Embryonic facial prominence (tissue), 1 donor: ENCODE data around the gene FANCI.

Experiments used
- DNase-seq: peaks from one replicate; pipeline ENCODE4 v3.0.0-alpha.2; 2016; ENCODE audit errors: extremely low spot score

FANCI gene

GRCh38 chr15:89307046-89307587, 63.3 kb downstream of the FANCI start:
- DNase-seq = no peak

DNA sequence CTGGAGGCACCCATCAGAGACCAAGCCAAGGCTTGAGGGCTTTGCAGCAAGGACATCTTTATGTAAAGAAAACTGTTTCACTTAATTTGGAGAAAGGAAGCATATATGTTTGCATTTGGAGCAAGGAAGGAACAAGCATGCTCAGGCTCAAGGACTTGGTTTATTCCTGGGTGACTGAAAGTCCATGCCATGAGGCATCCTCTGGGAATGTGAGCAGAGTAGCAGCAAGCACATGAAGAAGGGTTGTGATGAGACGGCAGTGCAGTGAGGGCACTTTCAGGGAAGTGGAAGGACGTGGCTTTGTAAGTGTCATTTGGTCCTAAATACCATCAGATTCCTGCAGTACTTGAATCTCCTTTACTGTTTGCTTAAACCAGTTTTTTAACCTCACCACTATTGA, 64.0 kb downstream of the FANCI start:
- DNase-seq = no peak

- DNase-seq = no peak
These were observed 64.5 kb downstream of the FANCI start for GRCh38 chr15:89308236-89308635.

DNA sequence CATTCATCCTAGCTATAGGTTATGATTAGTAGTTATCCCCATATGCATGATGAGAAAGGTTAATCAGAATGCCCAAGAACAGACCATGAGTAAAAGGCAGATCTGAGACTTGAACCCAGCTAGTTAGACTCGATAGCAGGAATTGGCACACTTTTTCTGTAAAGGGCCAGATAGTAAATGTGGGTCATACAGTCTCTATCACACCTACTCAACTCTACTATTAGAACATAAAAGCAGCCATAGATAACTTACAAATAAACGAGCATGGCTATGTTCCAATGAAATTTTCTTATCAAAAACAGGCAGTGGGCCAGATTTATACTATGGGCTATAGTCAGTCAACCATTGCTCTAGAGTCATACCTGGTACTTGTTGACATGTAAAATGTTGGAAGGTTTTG, 66.2 kb downstream of the FANCI start:
- no peak for DNase-seq

DNA sequence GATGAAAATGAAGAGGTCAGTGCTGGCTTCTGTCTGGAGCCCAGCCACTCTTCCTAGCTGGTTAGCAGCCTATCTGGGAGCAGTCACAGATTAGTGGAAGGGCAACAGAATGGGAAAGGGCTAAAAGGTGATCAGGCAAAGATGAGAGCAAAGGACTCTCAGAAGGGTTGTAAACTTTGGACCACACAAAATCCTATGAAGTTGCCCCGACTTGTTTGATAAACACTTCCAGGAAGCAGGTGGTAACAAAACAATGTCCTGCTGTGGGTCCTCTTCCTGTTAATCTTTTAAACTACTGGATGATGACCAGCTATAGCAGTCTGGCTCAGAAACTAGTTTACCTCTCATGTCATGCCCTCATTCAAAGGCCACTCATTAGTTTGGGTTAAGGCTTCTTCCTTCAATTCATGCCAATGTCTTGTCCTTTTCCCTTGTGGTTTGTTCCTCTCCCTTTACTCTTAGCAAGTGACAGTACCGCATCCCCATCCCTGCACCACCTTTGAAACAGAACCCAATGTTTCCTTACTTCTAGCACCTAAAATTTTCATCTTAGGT, 71.7 kb downstream of the FANCI start:
- DNase-seq = no peak

DNA sequence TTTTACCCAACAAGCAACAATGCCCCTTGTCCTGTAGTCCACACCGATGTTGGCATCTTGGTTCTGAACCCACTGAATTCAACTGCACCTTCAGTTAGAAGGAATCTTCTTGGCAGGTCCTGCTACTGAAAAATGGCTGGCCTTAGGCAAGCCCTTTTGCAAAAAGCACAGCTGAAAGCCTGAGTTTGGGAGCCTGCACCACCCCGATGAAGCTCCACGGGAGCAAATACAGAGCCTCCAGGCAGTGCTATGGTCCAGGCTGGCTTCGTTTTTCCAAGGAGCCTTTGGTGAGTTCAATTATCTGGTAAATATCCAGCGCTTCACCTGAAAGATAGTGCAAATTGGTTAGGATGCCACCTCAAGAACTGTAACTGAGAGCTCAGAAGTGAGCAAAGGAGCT, 72.7 kb downstream of the FANCI start:
- DNase-seq = no peak

DNA sequence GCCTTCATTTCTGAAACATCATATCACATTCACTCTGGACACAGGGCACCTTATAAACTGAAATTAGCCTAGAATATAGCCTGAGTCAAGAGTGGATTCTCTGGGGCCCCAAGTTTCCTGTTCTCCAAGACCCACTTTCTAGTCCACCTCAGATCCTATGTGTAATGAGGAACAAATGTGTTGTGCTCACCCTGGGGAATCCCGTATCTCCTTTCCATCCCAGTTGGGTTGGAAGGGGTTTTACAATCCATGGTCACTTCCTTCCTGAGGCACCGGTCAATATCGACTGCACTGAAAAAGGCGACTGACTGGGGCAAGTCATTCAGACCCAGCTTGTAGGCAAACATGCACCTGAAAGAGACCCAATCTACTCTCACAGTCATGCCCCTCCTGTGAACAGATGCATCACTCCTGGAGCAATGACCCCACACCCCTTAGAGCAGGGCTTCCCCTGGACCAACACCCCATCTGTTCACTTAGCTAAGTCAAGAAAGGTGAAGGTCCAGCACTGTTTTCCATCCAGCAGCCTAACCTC, 73.5 kb downstream of the FANCI start:
- DNase-seq = no peak

DNA sequence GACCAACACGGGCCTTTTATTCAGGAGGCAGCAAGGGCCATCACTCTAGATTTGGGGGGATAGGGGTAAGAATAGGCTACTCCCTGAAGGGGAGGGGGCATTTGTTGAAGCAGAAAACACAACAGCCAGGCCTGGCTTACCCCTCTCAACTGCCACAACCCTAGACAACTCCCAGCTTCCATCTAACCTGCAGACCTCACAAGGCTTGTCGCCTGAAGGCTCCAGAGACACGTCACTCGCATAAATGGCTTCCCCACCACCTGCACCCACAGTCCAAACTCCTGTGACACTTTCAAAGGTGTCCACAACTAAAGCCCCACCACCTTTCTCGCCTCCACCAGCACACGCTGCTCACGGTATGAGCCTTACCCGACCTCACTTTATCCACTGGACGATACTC, 75.9 kb downstream of the FANCI start:
- DNase-seq = no peak

DNA sequence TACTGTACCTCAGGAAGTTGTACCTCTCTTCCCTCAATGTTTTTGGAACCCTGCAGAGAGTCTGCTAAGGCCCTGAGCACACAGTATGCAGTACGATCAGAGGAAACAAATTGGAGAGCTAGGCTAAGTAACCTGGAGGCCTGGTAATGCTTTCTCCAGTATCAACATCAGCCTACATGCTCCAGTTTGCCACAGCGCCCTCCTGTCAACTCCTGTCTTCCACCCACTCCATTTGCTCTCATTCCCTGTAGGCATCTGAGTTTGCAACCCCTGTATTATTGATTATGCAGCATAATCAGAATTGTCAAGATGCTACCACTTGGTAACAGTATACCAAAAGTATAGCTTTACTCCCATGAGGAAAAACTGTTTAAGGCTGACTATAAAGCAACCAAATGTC, 76.4 kb downstream of the FANCI start:
- DNase-seq = no peak

DNA sequence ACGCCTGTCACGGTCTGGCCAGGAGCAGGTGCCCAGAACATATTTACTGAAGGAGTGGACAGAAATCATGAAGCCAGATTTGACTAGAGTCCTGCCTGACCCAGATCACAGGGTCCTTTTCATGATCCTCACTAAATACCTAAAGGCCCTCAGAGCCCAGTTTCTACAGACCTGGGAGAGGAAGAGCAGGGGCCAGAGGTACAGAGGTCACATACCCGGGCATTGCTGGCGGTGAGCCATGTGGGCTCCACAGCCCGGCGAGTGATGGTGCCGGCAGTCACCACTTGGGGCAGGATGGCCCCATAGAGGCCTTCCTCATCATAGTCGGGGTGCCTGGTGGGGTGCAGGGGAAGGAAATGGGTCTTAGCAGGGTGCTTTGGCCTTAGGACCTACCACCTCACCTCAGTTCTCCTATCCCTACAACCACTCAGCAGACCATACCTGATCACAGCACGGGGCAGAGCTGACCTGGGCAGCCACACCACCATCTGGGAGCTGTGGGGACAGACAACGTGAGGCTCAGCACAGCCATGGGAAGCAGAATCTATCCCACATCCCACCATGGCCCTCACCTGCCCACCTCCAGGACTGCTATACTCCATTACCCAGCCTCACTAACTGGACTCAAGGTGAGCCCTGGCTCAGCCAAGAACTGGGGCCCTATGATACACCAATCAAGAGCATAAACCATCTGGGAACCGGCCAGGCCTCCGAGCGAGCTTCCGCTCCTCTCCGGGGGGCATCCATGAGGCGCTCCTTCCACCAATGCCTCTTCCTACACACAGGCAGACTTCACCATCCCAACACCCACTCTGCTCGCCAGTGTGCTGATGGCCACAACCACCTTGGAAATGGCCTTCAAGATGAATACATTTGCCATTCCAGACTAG, 78.0 kb downstream of the FANCI start:
- DNase-seq = no peak

DNA sequence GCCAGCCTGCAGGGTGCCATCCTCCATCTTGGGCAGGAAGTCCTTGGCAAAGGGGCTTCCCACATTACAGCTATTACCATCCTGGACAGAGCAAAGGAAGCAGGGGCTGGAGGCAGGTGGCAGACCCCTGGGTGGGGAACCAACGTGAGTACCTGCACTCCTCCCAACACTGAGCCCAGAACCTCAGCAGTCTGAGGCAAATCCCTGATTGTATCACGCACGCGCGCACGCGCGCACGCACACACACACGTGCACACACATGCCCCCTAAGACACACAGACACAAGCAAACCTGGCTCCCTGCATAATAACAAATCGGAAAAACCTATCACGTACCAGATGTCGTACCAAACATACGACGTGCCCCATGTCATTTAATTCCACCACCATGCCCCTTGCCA, 79.0 kb downstream of the FANCI start:
- no peak for DNase-seq

GRCh38 chr15:89323825-89324224, 80.0 kb downstream of the FANCI start:
- no peak for DNase-seq

- no peak for DNase-seq
These were observed 81.4 kb downstream of the FANCI start for GRCh38 chr15:89325039-89325803.

DNA sequence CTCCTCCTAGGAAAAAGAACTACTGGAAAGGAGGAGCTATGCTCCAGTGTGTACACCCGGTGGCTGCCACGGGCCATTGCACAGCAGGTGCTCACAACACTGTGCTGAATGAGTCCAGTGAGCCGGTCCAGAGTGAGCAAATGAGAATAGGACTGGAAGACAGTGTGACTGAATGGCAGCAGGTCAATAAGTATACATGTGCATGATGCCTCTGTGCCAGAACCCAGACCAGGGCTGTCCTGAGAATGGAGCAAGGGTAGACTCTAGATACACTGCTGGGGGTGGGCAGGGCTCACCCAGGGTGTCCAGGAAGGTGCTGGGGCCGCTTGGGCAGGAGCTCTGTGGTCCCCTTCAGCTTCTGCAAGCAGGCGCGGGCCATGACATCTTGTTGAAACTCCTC, 82.5 kb downstream of the FANCI start:
- no peak for DNase-seq

- no peak for DNase-seq
These were observed 83.3 kb downstream of the FANCI start for GRCh38 chr15:89327113-89327512.

DNA sequence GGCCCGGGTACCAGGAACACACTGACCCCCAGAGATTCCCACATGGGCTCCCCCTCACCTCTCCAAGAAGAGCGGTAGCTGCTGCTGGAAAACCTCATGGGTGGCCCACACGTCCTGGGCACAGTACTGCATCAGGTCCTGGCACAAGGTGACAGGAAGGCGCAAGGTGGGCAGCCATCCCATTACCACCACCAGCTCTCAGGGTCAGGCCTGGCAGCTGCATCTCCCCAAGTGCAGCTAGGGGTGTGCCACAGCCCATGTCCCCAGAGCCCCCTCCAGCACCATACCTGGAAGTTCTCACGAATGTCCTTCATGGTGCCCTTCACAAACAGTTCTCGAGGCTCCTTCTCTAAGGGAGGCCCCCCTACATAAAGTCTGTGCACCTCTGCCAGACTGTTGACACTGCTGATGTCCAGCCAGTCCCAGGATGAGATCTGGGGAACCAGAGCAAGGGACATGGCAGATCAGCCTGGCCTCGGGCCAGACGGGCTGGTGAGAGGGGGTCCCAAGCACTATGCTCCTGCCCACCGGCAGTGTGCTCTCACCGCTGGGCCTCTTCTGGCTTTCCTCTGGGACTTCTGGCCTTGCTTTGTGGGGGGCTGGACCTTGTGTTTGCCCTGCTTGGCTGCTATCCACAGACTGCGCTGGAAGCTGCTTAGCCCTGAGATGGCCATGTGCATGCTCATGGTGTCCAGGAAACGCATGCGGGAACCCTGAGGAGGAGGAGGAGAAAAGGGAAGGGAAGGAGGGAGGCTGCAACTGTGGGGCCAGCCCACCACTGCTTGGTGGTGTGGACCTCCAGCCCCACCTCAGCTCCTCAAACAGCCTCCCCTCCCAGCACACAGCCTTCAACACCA, 84.8 kb downstream of the FANCI start:
- DNase-seq = no peak

GRCh38 chr15:89329329-89330084, 85.7 kb downstream of the FANCI start:
- no peak for DNase-seq

- no peak for DNase-seq
These were observed 86.3 kb downstream of the FANCI start for GRCh38 chr15:89330119-89330518.

- DNase-seq = no peak
These were observed 87.3 kb downstream of the FANCI start for GRCh38 chr15:89330881-89331595.

DNA sequence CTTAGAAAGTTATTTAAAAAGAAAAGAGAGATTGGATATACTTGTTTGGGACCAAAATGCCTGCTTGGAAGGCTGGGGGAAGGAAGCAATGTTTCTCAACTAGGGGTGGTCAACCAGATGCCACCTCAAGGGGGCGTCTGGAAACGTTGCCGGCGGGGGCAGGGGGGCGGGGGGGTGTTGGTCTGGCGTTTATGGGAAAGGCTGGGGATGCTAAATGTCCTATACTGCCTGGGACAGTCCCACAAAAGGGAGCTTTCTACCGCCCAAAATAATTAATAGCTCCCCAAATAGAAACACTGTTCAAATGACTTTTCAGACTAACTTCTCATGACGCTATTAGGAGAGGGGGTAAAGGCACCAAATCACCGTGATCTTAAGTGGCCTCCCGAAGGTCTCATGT, 88.7 kb downstream of the FANCI start:
- no peak for DNase-seq
